NCI-H748 (cell line): Measurements from ENCODE around the gene COX6B2.
A peak's percentile ranks its signal among the peaks of the same experiment; 100 is the strongest.
"Not testable (repeated sequence)": the region's sequence is repeated elsewhere in the genome, so short reads cannot be mapped to it uniquely, and the experiment has no call there.

Experiments used
- DNase-seq: peaks from one replicate; lab custom pipeline; 2025; ENCODE audit not compliant: unreplicated experiment; lab: John Stamatoyannopoulos, UW

COX6B2 gene, protein sequence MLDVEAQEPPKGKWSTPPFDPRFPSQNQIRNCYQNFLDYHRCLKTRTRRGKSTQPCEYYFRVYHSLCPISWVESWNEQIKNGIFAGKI

DNA sequence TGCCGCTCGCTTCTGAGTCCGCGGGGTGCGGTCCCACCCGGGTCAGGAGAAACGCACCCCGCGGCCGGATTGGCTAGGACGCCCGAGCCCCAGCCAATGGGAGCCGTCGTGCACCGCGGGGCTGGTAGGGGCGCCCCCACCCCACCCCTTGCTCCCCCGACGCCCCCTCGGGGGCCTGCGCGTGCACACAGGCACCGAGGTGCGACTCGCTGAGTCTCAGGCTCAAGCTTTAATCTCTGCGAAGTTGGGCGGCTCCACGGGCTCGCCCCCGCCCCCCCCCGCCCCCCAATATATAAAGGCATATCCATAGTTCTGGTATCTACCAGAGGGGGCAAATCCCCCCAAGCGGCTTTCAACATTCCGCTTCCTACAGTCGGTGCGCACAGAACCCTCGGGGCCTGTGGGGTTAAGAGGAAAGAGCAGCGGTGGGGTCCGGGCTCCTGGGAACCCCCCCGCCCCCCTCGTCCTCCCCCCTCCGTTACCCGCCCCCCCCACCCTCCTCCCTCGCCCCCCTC is at the start of gene COX6B2:
Gene COX6B2 (minus strand): TSS at position 22 of the 515 bp plus-strand sequence. CDS start 198 bp downstream, outside the sequence.
- no peak for DNase-seq

DNA sequence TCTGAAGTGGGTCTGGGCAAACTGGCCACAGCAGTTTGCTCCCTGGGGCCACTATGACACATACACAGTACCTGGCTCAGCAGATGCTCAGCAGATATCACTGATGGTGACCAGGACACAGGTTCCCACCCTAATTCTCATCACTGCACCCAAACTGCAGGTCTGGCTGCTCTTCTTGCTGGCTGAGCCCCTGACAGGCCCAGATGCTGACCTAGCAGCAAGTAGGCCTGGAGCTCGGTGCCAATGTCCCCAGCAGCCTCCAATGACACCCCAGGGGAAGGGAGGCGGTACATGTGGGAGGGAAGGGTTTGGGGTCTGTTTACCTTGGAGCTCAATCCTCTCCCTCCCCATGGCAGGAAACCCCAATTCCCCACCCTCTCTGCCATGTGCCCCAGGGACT is 48.0 kb upstream of the COX6B2 start:
- no peak for DNase-seq

DNA sequence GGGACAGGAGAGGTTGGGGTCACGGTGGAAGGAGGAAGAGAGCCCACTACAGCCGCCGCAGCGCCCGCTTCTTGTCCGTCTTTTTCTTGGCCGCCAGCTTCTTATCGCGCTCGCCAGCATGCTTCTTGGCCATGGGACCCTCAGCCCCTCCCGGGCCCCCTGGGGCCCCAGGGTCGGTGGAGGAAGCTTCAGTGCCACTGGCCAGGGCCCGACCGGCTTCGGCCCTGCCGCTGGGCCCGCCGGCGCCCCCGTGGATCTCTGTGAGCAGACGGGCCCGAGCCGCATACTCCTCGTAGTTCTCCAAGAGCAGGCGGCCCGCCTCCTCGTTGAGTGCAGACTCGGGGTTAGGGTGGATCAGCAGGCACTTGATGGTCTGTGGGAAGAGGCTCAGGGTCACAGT is 46.9 kb upstream of the COX6B2 start:
- not testable (repeated sequence) for DNase-seq

DNA sequence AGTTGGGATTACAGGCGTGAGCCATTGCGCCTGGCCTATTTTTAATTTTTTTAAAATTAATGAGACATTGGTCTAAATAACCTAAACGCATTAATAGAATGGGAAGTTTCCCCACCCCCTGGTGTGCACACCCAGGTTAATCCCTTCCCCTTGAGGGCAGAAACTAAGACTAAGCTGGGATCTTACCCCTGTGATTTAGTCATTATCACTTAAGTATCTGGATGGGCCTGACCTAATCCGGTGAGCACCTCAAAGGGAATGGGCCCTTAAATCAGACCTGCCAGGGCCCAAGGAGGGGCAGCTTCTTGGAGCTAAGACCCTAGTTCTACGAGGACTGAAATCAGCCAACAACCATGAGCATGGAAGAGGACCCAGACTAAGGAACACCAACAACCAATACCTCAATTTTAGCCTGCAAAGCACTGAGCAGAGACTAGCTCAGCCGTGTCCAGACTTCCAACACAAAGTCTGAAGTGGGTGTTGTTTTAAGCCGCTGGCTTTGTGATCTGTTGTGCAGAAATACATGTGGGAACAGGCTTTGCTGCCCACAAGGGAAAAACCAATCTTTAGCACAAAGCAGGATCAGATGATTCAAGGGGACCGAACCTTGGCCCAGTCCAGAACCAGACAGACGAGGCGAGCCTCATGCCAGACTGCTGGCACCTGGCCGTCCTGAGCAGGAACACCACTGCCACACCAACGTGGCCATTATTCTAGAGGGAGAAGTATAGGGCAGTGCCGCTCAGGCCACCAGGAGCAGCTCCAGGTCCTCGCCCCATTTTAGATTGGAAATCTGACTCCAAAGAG is 46.0 kb upstream of the COX6B2 start:
- DNase-seq: no peak

DNA sequence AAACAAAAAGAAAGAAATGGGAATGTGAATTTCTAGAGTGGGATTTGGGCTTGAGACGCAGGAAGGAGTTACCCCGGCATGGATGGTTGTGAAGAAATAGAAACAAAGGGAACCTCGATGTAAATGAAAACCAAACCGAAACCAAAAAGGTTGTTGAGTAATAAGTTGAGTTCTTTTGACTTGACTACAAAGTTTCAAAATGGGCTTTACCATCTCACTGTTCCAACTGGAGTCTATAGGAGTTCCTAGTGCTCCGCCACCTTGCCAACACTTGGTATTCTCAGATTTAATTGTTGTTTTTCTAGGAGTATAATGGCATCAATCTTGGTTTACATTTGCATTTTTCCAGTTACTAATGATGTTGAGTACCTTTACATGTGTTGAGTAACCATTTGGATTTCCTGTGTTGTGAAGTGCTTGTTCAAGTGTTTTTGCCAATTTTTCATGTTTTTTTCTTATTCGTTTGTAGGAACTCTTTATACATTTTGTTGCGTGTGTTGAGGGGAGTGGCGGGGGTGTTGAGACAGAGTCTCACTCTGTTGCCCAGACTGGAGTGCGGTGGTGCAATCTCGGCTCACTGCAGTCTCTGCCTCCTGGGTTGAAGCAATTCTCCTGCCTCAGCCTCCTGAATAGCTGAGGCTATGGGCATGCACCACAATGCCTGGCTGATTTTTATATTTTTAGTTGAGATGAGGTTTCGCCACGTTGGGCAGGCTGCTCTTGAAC is 43.8 kb upstream of the COX6B2 start:
- DNase-seq: no peak

DNA sequence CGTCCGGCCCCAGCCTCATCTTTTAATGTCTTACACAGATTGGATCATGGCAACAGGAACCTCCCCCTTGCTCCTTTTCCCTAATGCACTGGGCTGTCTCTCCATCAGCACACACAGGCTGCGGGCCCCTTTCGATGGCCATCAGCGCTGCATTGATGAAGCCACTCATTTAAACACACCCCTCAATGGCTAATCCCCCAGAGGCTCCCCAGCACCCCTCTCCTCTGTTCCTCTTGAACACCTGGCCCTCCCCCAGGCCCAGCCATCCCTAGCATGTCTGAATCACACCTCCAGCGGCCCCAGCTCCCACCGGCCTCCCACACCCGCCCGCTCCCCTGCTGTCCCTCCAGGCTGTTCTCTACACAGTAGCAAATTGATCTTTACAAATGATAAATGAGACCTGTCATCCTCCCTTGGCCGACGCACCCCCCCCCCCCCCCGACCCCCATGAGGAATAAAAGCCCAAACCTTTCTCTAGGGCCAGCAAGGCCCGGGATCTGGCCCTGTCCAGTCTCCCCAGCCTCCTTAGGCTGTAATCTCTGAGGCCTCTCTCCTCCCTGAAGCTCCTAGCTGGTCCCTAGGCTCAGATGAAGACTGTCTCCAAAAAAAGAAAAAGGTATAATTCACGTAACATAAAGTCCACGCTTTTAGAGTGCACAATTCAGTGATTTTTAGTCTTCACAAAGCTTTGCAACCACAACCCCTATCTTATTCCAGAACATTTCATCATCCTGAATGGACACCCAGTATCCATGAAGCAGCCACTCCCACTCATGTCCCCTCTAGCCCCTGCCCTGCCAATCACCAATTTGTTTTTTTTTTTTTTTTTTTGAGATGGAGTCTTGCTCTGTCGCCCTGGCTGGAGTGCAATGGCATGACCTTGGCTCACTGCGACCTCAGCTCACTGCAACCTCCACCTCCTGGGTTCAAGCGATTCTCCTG is 38.6 kb upstream of the COX6B2 start:
- no peak for DNase-seq

DNA sequence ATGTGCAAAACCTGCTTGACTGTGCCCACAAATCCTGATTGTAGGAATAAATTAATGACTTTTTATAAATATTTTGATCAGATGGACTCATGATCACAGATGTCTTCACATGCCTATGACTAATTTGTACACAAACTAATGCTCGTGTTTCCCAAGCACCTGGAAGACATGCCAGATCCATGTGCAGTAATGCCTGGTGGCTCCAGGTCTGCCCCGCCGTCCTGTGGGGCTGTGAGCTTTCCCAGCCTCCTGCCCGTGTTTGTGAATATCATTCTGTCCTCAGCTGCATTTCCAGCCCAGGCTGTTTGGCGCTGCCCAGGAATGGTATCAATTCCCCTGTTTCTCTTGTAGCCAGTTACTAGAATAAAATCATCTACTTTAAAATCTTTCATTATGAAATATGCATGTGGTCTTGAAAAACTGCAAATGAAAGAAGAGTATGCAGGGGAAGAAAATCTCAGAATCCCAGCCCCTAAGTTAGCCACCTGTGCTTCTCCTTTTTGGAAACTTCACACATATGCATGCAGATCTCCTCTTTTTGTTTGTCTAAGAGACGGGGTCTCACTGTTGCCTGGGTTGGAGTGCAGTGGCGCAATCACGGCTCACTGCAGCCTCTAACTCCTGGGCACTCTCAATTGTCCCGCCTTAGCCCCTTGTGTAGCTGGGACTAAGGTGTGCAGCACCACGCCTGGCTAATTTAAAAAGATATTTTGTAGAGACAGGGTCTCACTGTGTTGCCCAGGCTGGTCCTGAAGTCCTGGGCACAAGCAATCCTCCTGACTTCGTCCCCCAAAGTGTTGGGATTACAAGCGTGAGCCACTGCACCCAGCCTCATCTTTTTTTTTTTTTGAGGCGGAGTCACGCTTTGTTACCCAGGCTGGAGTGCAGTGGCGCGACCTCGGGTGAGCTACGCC is 37.4 kb upstream of the COX6B2 start:
- DNase-seq: no peak

DNA sequence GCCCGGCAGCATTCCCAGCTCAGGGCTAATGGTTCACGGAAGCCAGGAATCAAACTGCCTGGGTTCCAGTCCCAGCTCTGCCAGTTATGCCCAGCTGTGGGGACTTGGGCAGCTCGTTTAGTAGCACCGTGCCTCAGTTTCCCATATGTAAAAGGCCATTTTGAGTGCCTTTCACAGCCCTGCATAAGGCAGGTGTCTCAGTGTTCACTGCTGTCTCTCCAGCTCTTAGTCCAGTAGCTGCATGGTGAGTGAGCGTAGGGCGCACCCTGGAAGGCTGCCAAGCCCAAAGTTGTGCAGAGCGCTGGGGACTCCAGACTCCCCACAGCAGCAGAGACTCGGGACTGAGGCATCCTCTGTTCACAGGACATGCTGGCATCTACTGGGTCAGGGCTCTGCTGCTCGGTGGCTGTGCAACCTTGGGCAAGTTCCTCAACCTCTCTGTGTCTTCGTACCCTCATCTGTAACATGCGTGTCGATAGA is 36.7 kb upstream of the COX6B2 start:
- DNase-seq: no peak

DNA sequence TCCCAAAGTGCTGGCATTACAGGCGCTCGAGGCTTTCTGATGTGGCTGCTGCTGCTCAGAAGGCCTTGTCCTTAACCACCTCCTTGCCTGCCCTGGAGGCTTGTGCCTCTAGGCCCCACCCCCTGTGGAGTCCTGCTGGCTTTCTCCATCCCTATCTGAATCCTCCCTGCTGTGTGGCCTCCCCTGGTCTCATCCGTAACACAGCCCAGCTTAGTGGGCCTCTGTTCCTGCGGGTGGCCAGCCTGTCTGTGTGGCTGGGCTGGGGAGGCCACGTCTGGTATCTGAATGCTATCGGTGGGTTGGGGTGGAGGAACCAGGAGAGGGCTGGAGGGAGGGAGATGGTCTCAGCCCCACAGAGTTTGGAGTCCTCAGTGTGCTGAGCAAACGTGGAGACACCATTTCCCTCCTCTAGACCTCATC is 36.0 kb upstream of the COX6B2 start:
- no peak for DNase-seq

DNA sequence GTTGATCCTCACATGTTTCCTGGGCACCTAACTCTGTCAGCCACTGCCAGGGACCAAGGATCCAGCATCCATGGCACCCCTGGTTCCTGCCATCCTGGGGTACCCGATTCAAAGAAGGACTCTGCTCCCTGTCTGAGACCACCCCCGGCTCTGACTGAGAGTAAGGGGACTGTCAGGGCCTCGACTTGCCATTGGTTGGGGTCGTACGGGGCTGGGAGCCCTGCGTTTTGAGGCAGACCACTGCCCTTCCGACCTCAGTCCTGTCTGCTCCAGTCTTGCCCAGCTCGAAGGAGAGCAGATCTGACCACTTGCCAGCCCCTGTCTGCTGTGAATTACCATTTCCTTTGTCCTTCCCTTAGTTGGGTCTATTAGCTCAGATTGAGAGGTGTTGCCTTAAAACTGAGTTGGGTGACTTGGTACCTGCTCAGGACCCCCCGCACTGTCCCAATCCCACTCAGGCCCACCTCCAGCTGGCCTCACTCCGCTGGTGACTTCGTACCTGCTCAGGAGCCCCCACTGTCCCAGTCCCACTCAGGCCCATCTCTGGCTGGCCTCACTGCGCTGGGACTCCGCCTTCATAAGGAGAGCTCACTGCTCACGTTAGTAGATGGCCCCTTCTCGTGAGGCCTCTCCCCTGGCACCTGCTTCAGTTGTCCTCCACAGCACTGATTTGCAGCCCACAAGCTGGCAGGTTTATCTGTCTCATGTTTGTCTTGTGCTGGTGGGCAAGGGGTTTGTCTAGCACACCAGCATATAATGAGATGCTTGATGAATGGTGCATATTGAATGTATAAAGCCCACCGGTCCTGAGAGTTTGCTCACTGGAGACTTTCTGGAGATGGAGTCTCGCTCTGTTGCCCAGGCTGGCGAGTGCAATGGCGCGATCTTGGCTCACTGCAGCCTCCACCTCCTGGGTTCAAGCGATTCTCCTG is 35.1 kb upstream of the COX6B2 start:
- DNase-seq: no peak

DNA sequence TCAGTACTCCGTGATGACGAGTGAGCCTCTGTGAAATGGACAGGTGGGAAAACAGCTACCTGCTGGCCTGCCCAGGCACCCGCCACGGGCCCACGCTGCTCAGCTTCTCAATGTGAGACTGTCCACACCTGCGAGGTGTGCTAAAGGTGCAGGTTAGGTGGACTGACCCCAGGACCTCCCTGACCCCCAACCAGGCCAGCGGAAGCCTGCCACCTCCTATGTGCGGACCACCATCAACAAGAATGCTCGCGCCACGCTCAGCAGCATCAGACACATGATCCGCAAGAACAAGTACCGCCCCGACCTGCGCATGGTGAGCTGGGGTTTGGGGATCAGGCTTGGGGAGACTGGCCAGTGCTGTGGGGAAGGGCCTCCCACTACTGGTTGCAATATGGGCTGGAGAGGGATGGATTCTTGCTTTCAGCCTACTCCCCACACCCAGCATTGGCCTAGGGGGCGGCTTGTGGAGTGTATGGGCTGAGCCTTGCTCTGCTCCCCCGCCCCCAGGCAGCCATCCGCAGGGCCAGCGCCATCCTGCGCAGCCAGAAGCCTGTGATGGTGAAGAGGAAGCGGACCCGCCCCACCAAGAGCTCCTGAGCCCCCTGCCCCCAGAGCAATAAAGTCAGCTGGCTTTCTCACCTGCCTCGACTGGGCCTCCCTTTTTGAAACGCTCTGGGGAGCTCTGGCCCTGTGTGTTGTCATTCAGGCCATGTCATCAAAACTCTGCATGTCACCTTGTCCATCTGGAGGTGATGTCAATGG is 33.4 kb upstream of the COX6B2 start:
- no peak for DNase-seq

DNA sequence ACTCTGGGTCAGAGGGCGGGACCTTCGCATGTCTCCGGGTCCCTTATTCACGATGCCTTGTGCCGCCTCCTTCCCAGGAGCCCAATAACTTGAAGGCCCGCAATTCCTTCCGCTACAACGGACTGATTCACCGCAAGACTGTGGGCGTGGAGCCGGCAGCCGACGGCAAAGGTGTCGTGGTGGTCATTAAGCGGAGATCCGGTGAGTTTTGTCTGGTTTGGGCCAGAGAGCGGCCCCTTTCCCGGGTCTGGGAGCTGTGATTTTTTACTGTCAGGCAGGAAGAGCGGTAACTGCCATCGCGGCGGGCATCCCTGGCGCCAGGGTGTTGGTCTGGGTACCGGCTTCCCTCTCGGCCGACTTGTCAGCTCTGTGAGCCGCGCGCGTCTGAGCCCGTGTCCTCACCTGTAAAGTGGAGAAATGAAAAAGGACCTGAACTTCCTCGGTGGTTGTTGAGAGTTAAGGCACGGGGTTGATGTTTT is 32.0 kb upstream of the COX6B2 start:
- no peak for DNase-seq

DNA sequence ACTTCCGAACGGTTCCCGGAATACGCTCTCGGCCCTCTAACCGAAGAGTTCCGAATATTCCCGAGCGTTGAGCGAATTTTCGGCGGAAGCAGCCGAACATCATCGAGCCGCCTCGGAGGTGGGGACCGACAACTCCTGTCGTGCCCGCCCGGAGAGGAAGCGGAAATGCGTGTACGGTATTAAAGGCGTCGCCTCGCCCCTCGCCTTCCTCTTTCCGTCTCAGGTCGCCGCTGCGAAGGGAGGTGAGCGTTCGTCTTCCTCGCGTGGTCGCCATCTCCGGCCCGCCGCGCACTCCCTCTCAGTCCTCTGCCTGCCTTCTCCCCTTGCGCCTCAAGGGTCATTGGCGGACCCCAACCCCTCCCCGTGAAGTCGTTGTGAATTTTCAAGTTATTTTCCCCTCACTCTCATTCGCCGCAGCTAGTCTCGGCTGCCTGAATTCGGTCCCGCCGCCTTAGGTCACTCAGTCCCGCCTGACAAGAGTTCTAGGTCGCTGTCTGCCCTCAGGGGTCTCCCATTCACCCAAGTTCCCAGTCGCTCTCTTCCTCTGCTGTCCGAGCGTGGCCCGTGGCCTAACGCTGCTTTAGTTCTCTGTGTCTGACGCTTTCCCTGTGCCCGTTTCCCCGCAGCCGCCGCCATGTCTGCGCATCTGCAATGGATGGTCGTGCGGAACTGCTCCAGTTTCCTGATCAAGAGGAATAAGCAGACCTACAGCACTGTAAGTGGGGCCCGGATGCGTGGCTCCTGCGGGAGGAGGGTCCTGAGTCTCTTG is 31.4 kb upstream of the COX6B2 start, which contains the start of gene RPL28:
Gene RPL28 (plus strand): TSS at position 209 of the 769 bp plus-strand sequence. CDS start 426 bp downstream, at position 635.
- peak; percentile 99 for DNase-seq

DNA sequence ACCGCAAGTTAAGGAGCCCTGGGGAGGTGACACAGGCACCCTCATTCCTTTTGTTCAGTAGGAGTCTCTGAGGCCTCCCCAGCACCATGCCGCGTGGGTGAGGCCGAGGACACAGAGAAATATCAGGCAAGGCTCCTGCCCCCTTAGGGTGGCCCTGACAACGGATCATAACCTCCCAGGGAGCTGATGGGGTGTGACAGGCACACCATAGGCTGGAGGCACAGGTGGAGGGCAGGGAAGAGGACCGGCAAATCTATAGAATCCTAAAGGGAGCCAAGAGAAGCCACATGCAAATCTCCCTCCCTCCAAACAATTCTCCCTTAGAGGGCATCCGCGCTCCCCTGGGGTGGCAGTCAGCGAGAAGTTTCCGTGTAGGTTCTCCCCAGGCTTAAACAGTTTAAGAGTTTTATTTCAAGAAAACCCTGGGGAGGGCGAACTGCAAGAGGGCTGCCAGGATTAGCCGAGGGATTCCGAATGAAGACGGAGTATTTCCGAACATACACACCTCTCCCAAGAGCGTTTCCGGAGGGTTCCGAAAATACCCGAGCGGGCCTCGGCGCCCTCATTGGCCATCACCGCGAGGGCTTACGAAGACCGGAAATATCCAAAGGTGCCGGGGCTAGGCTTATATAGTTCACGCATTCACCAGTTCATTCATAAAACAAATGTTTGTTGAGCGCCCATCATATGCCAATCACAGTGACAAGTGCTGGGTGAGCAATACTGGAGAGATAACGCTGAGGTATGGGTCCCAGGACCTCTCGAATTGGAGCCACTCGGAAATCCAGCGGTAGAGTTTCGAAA is 30.6 kb upstream of the COX6B2 start:
- DNase-seq: peak; percentile 98

DNA sequence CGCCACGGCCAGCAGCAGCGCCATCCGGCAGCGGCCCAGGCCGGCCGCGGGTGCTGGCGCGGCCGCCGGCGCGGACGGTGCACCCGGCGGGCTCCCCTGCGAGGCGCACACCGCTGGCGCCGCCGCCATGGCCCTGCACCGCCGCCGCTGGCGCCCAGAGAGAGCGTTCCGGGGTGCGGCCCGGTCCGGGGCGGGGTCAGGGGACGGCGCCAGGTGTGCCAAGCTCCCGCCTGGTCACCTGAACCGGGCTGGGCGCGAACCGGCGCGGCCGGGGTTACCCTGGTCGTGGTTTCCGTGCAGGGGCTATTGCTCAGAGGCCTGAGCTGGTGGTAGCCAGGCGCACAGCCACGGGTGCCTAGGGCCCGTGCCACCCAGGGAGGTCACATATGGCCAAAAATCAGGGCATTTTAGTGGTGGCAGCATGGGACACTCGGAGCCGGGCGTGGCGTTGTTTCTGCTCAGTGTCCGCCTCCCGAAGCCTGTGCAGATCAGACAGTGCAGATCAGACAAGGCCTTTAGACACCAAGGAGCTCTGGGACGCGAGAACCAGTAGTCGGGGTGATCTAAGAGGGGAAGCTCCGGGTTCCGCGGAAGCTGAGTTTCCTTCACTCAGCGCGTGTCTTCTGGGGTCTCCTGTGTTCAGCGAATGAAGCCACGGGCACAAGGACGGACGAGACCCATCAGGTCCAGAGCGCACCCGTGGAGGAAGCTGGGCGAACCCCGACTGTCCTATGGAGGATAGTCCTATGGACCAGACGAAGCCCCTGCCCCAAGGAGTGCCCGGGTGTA is 29.8 kb upstream of the COX6B2 start, which contains the start of gene TMEM238:
Gene TMEM238 (minus strand): TSS at position 162 of the 789 bp plus-strand sequence. CDS start 33 bp downstream, at position 129.
- peak; percentile 78 for DNase-seq
